HFF-Myc (cell line): Measurements from ENCODE around the gene MIPEP.

Experiments used
- DNase-seq: peaks from one replicate; pipeline ENCODE4 v3.0.0-alpha.2; 2011; ENCODE audit warnings: low read depth; ENCODE audit errors: extremely low read depth
- H3K4me3 ChIP-seq: replicated peaks from 2 replicates; pipeline ENCODE4 v1.5.1; 2011; ENCODE audit warnings: low read depth, mild to moderate bottlenecking, control low read depth, low read length
- TF ChIP-seq, protein P1 (sequence below): IDR thresholded peaks from 2 replicates; pipeline ENCODE4 v1.5.1; 2012; ENCODE audit warnings: mild to moderate bottlenecking, low read depth, low read length, control low read depth; ENCODE audit errors: missing control alignments

Gene MIPEP

DNA sequence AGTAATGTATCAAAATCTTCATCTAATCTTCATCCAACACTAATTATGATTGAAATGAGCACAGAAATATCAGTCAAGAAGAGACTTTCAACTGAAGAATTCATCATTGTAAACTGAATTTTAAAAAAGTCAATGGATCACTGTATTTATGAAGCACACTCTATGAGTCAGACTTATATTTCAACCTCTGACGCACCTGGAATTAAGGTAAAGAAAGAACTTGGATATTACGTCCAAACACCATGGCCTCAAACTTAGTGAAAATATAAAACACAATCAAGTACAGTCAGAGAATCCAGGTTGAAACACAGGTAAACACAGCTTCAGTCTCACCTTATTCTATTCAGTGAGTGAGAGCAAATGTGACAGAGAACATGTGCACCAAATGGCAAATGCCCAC is 39.5 kb downstream of the MIPEP start:
- no peak overlapping the region for H3K4me3 ChIP-seq
- TF ChIP-seq, protein P1, sequence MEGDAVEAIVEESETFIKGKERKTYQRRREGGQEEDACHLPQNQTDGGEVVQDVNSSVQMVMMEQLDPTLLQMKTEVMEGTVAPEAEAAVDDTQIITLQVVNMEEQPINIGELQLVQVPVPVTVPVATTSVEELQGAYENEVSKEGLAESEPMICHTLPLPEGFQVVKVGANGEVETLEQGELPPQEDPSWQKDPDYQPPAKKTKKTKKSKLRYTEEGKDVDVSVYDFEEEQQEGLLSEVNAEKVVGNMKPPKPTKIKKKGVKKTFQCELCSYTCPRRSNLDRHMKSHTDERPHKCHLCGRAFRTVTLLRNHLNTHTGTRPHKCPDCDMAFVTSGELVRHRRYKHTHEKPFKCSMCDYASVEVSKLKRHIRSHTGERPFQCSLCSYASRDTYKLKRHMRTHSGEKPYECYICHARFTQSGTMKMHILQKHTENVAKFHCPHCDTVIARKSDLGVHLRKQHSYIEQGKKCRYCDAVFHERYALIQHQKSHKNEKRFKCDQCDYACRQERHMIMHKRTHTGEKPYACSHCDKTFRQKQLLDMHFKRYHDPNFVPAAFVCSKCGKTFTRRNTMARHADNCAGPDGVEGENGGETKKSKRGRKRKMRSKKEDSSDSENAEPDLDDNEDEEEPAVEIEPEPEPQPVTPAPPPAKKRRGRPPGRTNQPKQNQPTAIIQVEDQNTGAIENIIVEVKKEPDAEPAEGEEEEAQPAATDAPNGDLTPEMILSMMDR, result no peak
- no peak for DNase-seq

GRCh38 chr13:23848646-23849141 is 40.5 kb downstream of the MIPEP start:
- no peak for DNase-seq
- TF ChIP-seq, protein P1, result no peak
- no peak overlapping the region for H3K4me3 ChIP-seq

DNA sequence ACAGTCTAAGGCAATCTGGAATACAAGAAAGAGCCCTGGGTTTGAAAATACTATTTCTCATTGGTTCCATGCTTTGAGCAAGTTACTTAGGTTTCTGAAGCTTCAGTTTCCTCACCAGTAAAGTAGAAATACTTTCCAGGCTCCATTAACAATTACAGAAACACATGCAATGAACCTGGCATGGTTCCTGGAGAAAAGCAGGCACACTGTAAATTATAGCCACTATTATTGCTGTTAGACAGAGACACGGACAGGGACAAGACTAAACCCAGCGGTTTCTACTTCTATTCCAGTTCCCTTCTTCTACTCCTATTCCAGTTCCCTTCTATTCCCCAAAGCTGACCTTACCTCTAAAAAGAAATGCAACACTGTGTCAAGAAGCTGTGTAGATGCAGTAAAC is 41.2 kb downstream of the MIPEP start:
- TF ChIP-seq, protein P1, result no peak
- no peak overlapping the region for H3K4me3 ChIP-seq
- no peak for DNase-seq

- H3K4me3 ChIP-seq, result no peak overlapping the region
- DNase-seq, result no peak
- TF ChIP-seq, protein P1, result no peak
Observed at GRCh38 chr13:23847497-23847896, 41.7 kb downstream of the MIPEP start.

- H3K4me3 ChIP-seq, result no peak overlapping the region
- no peak for DNase-seq
- TF ChIP-seq, protein P1, result no peak
Observed at GRCh38 chr13:23845105-23845725, 44.0 kb downstream of the MIPEP start.

- no peak for DNase-seq
- TF ChIP-seq, protein P1, result no peak
- no peak overlapping the region for H3K4me3 ChIP-seq
Observed at GRCh38 chr13:23844132-23844531, 45.1 kb downstream of the MIPEP start.

DNA sequence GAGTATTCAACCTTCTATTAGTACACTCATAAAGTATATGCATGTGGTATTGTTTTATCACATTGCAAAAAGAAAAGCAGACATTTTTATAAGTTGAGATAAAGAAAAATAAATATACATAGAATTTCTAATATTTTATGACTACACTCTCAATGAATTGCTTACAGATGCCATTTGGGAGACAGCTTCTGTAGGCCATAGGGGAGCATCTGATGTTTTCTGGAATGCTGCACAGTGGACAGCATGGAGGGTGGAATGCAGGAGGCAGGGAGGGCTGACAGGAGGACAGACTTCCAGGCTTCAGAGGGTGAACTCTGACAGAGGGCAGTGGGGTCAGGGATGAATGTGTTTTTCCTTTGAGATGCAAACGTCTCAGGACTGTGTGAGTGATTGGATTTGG is 45.8 kb downstream of the MIPEP start:
- no peak for DNase-seq
- H3K4me3 ChIP-seq, result no peak overlapping the region
- TF ChIP-seq, protein P1, result no peak
